HS-27A (cell line): Measurements from ENCODE around the gene C5.

Experiments used
- DNase-seq: peaks from one replicate; pipeline ENCODE4 v3.0.0-alpha.2; 2012; ENCODE audit warnings: low read depth, missing footprints

Gene C5

DNA sequence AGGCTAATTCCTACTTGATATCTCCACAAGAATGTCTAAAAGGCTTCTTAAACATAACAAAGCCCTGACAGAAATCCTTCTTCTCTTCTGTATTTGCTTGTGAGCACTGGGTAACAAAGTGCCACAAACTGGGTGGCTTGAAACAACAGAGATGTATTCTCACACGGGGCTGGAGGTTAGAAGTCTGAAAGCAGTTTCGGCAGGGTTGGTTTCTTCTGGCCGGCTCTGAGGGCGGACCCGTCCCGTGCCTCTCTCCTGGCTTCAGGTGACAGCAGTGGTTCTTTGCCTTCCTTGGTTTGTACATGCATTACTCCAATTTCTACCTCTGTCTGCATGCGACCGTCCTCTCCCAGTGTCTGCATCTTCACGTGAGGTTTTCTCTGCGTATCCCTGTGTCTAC, 109.5 kb downstream of the C5 start:
- DNase-seq: no peak

DNA sequence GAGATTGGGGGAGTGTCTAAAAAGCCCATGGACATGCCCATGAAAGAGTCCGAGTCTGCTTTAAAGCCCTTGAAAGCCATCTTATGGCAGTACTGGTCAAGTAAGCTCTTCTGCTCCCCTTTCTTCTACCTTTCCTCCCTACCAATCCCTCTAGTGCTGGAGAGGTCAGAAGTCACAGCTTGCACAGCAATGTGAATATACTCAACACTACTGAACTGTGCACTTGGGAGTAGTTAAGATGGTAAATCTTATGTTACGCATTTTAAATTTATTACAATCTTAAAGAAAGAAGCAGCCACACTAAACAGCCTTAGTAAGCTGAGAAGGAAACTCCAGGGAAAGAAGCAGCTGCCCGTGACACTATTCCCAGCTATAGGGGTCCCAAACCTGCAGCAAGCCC, 111.2 kb downstream of the C5 start:
- DNase-seq: no peak

- no peak for DNase-seq
These were observed 112.5 kb downstream of the C5 start for GRCh38 chr9:120937596-120937995.

DNA sequence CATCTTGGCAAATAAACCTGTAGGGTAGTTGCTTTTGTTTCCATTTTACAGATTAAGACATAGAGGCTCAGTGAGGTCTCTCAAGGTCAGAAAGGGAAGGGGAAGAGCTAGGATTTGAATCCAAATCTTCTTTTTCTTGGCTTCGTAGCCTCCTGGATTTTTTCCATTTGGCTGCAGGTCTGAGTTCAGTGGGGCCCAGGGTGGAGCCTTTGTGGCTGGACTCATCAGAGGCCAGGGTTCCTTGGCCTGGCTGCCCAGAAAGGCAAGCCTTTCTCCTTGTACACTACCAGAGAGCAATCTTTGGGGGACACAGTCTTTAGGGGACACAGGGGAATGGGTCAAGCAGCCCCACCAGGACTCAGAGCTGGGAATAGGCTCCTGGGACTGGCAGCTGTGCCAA, 112.9 kb downstream of the C5 start:
- no peak for DNase-seq

DNA sequence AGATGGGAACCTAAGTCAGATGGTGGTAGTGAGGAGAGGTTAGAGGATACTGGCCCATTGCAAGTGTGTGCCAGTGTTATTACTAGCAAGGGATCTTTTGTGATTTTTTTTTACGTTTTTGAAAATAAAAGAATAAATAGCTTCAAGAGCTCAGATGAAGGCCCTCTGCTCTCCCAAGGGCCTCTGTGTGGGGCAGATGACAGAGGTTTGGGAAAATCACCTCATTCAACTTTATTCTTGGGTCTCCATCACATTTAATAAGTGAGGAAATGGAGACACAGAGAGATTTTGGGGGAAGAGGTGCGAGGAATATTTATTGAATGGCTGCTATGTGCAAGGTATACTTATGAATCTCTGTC, 113.3 kb downstream of the C5 start:
- DNase-seq: no peak

DNA sequence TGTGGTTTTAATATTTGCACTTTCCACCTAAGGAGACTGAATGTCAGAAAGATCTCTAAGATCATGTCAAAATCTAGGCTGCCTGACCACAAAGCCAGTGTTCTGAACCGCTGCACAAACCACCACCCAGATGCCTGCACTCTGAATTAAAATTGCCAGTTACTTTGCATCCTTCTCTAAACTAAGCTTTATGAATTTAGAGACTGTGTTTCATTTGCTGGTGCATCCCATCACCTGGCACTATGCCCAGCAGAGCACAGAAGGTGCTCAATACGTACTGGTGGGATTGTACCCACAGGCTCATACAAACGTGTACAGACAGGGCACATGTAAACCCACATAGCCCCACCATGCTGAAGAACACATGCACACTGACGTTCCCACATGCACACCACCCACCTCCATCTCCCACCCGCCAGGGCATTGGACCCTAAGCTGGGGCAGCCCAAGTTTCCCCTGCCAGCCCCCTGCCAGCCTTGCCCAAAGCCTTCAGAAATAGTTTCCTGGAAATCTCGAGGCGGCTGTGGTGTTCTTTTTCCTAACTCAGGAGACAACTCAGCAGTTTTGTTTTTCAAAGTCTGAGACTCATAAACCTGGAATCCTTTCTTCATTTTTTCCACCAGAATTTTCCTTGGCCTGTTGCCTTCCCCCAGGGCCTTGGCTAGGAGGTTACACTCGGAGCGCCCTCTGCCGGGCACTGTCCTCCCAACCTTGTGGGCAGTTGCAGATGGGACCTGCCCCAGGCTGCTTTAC, 113.9 kb downstream of the C5 start:
- DNase-seq: peak; percentile 94

- peak; percentile 85 for DNase-seq
These were observed 114.7 kb downstream of the C5 start for GRCh38 chr9:120935383-120935857.

DNA sequence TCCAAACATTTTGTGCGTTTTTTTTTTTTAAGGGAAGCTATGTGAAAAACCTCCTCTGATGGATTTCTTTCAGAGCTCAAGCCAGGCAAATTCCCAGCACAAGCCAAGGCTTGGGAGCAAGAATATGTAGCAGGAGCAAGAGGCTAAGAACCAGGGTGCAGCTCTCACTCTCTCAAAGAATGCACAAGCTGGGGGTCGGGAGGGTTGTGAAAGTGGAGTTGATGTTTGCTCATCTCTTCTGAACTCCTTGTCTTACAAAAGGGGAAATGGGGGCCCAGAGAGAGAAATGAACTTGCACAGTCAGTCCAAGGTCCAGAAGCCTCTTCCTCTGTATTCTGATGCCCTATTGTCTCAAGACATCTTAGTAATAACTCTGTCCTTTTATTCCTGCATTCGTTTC, 115.8 kb downstream of the C5 start:
- no peak for DNase-seq

- DNase-seq: no peak
These were observed 116.6 kb downstream of the C5 start for GRCh38 chr9:120933310-120934055.

DNA sequence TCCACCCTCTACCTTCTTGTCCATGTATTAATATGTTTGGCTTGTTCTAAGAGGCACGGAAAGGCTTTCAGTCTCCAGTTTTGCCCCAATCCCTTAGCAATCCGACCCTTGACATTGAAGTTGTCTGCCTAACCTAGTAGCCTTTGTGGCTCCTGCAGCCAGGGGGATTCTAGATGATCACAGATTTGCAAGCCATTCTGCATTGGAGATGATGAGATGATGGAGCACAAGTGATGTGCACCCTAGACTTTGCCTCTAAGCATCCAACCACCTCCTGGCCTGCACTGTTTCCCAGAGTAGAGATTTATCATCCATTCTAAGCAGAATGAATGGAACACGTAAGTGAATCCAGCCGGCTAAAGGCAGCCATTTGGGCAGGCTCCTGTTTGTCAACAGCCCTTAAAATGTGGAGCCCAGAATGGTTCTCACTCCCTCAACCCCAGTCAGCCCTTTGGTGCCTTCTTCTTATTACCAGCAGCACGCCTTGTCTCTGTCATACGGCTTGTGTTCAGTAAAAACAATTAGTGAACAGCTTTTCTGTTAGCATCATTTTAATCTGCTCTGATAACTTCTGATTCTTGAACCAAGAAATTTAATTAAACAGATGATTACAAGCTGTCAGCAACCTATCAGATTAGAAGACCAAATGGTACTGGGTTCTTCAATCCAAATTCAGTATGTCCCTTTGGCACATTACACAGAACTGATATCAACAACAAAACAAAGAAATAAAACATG, 117.8 kb downstream of the C5 start:
- DNase-seq: no peak

- no peak for DNase-seq
These were observed 118.6 kb downstream of the C5 start for GRCh38 chr9:120931231-120932085.

- DNase-seq: no peak
These were observed 120.8 kb downstream of the C5 start for GRCh38 chr9:120929229-120929791.

- no peak for DNase-seq
These were observed 121.4 kb downstream of the C5 start for GRCh38 chr9:120928483-120929228.

GRCh38 chr9:120928015-120928482, 122.0 kb downstream of the C5 start:
- no peak for DNase-seq

DNA sequence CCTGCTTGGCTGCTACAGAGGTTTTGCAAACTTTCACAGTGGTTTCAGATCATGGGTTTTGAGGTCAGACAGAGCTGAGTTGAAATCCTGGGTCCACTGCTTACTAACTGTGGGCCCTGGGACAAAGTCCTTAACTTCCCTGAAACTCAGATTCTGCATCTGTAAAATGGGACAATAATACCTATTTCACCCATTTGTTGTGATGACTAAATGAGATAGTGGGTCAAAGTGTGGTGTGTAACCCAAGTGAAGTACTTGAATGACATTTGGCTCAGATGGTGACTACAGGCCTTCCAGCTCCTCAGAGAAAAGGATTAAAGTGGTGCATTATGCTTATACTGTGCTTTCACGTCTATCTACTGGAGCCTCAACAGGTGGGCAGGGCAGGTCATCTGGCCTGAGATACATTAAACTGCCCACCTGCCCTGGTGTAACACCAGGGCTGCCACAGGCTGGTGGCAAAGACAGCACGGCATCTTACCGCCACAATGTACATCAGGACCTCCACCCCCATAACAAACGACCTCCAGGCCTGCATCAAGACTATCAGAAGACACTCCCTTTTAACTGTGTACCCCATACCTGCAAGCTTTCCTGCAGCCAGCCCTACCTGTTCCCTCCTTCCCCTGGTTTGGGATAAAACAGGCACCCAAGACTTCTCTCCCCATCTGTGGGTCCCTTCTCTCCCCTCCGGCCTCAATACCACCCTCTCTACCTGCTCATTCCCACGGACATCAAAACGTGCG, 122.6 kb downstream of the C5 start:
- no peak for DNase-seq

- DNase-seq: no peak
These were observed 123.6 kb downstream of the C5 start, which contains the start of gene TRAF1 for GRCh38 chr9:120926397-120926928. TSS of gene TRAF1 (minus strand) at chr9:120926796. CDS start at chr9:120926075, 721 bp downstream.

DNA sequence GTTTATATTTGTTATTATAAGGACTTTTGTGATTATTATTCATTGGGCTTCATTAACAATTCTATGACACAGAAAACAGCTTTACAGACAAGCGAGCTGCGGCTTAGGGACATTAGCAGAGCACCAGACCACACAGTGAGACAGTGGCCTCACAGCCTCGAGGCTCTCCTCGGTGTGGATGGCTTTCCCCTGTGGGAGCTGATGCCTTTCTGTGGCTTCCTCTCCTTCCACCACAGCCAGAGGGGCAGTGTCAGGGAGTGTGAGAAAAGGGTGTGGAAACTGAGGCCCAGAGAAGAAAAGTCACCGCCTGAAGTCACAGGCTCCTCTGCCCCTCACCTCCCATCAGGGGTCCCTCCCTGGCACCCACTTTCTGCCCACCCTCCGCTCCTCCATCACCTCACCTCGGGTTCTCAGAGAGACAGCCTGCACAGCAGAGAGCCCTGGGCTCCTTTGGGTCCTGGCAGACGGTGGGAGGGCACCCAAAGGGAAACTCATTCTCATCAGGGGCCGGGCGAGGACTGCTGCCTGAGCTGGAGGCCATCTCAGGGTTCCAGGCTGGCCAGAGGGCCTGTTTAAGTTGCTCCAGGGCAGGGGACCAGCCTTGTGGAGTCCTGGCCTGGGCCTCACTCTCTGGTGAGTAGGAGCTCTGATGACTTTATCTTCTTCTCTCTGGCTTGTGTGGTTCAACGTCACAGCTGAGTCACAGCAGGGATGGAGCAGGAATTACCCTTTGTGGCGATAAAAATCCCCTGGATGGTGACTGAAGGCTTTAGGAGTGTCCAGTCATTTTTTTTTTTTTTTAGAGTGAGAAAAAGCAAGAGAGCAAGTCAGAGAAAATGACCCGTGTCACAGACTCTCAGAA, 124.3 kb downstream of the C5 start:
- DNase-seq: no peak

DNA sequence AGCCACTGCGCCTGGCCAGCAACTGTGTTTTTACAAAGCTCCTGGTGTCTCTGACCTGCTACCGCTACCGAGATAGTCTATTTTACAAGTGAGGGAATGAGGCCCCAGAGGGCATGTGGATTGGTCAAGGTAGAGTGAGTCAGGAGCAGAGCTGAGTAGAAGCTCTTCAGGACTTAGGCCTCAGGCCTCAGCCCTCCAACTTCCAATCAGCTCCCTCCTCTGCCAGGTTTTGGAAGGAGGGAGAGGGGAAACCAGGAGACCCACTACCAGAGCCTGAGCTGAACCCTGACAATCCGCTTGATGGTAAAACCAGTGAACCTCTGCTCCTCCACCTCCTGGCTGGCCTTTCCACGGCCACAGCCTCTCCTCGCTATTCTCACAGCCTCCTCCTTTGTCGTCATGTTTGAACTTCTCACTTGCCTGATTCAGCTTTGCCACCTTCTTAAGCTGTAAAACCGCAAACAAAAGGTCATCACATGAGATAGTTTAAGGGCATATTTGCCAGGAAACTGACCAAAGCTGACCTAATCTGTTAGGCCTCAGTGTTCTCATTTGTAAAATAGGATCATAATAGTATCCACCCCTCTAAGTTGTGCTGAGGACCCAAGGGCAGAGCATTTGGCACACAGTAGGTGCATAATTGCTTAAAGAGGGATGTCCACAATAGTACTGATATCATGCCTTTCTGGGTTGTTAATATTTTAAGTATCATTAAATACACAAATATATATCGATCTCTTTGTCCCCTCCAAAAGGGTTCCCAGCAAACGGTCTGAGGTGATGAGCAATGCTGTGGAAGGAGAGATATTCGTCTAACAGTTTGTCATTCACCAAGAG, 125.2 kb downstream of the C5 start:
- no peak for DNase-seq
